SIG-M5 treated with dmso at 0.1 percent for 504 hours (cell line): ENCODE measurements around the gene HSPE1.
"Not testable (repeated sequence)": the region's sequence is repeated elsewhere in the genome, so short reads cannot be mapped to it uniquely, and the experiment has no call there.

Experiments used
- DNase-seq: peaks from one replicate; lab custom pipeline; 2025; ENCODE audit not compliant: unreplicated experiment; lab: John Stamatoyannopoulos, UW

Gene HSPE1

GRCh38 chr2:197499594-197500502 lies at the start of gene HSPE1, which contains the start of gene HSPD1:
Gene HSPE1 (plus strand): TSS chr2:197500379. CDS start chr2:197500437, 58 bp downstream.
Gene HSPD1 (minus strand): TSS chr2:197499840. CDS start chr2:197498848, 992 bp downstream.
- peak; percentile 99 for DNase-seq

- DNase-seq = no peak
Observed at GRCh38 chr2:197450465-197450864, 49.7 kb upstream of the HSPE1 start.

GRCh38 chr2:197450935-197451358 lies 49.2 kb upstream of the HSPE1 start:
- DNase-seq = not testable (repeated sequence)

- no peak for DNase-seq
Observed at GRCh38 chr2:197452754-197453122, 47.4 kb upstream of the HSPE1 start.

GRCh38 chr2:197453123-197453913 lies 46.9 kb upstream of the HSPE1 start, which contains the start of gene COQ10B:
Gene COQ10B (plus strand): TSS chr2:197453552. CDS start chr2:197453561, 9 bp downstream.
- DNase-seq = peak; percentile 100

GRCh38 chr2:197453914-197454398 lies 46.2 kb upstream of the HSPE1 start:
- DNase-seq = peak; percentile 91

GRCh38 chr2:197454923-197455322 lies 45.3 kb upstream of the HSPE1 start:
- no peak for DNase-seq

GRCh38 chr2:197455428-197455827 lies 44.8 kb upstream of the HSPE1 start:
- no peak for DNase-seq

GRCh38 chr2:197460649-197461048 lies 39.5 kb upstream of the HSPE1 start:
- DNase-seq = no peak

GRCh38 chr2:197461057-197461456 lies 39.1 kb upstream of the HSPE1 start:
- DNase-seq = no peak

- no peak for DNase-seq
Observed at GRCh38 chr2:197464175-197464574, 36.0 kb upstream of the HSPE1 start.

- no peak for DNase-seq
Observed at GRCh38 chr2:197472166-197472565, 28.0 kb upstream of the HSPE1 start.

GRCh38 chr2:197477797-197478196 lies 22.4 kb upstream of the HSPE1 start:
- no peak for DNase-seq

- no peak for DNase-seq
Observed at GRCh38 chr2:197480165-197481036, 19.8 kb upstream of the HSPE1 start.

- DNase-seq = not testable (repeated sequence)
Observed at GRCh38 chr2:197484248-197484647, 15.9 kb upstream of the HSPE1 start.

GRCh38 chr2:197486175-197486574 lies 14.0 kb upstream of the HSPE1 start:
- no peak for DNase-seq

- no peak for DNase-seq
Observed at GRCh38 chr2:197487385-197487784, 12.8 kb upstream of the HSPE1 start.

- DNase-seq = no peak
Observed at GRCh38 chr2:197495433-197496134, 4.6 kb upstream of the HSPE1 start.

- no peak for DNase-seq
Observed at GRCh38 chr2:197496695-197497094, 3.5 kb upstream of the HSPE1 start.

- no peak for DNase-seq
Observed at GRCh38 chr2:197497326-197497725, 2.9 kb upstream of the HSPE1 start.
